Measurements from ENCODE around the gene FGF12. TPM values are rescaled to one million over a fixed set of nuclear protein-coding genes. Genes with fewer than 3 reads are reported as not detected.

The FGF12 gene
- total RNA-seq, 2 donors from 2014 or later = 1.5 TPM; not detected in 1

DNA sequence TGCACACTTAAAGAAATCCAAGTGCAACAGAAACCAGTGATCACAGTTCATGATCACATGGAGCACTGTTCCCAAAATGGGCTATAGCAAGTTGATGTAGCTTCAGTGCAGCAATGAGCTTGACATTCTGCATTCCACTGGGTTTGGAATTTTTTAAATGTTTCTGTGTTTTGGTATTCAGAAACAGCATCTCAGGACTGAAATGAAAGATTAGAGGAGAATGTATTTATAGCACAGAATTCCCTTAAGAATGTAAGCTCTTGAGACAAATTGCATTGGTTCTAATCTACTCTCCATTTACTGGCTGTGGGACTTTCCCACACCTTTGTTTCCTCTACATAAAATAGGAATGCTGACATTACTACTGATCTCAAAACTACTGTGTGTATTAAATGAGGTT lies 162.7 kb downstream of the FGF12 start:
- no peak overlapping the region for H3K27ac ChIP-seq
- no peak overlapping the region for H3K4me3 ChIP-seq
- H3K27me3 ChIP-seq (replicated peaks; ENCODE audit: insufficient read depth) = no peaks in the 10 kb centered on the region
- no peaks in the 10 kb centered on the region for H3K36me3 ChIP-seq
- no peaks in the 10 kb centered on the region for H3K9me3 ChIP-seq
- no peaks in the 10 kb centered on the region for H3K4me1 ChIP-seq (ENCODE audit: control insufficient read depth in 1 of 2, low read depth in 2 of 2)
- TF ChIP-seq, protein P1, sequence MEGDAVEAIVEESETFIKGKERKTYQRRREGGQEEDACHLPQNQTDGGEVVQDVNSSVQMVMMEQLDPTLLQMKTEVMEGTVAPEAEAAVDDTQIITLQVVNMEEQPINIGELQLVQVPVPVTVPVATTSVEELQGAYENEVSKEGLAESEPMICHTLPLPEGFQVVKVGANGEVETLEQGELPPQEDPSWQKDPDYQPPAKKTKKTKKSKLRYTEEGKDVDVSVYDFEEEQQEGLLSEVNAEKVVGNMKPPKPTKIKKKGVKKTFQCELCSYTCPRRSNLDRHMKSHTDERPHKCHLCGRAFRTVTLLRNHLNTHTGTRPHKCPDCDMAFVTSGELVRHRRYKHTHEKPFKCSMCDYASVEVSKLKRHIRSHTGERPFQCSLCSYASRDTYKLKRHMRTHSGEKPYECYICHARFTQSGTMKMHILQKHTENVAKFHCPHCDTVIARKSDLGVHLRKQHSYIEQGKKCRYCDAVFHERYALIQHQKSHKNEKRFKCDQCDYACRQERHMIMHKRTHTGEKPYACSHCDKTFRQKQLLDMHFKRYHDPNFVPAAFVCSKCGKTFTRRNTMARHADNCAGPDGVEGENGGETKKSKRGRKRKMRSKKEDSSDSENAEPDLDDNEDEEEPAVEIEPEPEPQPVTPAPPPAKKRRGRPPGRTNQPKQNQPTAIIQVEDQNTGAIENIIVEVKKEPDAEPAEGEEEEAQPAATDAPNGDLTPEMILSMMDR (IDR thresholded peaks at IDR 0.05) = no peak
- no peak for ATAC-seq (ENCODE audit: insufficient number of reproducible peaks, low FRiP score, low read depth)
- DNase-seq (ENCODE audit: low spot score) = no peak

DNA sequence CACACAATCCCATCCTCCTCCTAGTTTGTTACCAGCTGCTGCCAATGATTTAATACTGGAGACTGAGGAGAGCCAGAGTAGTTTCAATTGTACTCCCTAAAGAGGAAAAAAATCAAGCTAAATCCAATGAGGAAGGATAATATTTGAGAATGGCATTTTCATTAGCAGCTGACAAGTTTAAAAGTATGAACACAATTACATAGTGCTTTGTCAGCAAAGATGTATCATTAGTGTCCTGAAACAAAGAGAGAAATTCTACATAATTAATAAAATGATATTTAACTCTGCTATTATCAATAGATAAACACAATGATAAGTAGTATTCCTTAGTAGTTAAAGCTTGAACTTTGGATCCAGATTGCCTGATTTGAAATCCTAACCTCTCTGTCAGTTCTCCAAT lies 163.9 kb downstream of the FGF12 start:
- no peak for ATAC-seq (ENCODE audit: insufficient number of reproducible peaks, low FRiP score, low read depth)
- no peak overlapping the region for H3K27ac ChIP-seq
- TF ChIP-seq, protein P1 (IDR thresholded peaks at IDR 0.05) = no peak
- no peaks in the 10 kb centered on the region for H3K4me1 ChIP-seq (ENCODE audit: control insufficient read depth in 1 of 2, low read depth in 2 of 2)
- no peak overlapping the region for H3K4me3 ChIP-seq
- H3K36me3 ChIP-seq = no peaks in the 10 kb centered on the region
- no peaks in the 10 kb centered on the region for H3K9me3 ChIP-seq
- no peaks in the 10 kb centered on the region for H3K27me3 ChIP-seq (replicated peaks; ENCODE audit: insufficient read depth)
- no peak for DNase-seq (ENCODE audit: low spot score)

DNA sequence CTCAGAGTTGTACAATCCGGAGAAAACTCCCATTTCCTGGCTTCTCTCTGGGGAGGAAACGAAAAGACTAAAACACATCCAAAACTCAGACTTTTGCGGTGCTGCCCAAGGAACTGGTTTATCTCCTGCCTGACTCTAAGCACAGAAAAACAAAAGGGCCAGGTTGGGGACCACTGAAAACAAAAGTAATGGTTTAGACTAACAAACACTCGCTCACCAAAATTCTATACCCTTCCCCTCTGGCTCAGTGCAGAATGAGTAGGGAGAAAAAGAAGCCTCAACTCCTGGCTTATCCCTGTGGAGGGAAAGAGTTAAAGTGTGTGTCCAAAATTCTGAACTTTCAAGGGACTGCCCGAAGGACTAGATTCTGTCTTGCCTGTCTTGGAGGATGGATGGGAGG lies 173.6 kb downstream of the FGF12 start:
- Histone ChIP-seq H3K27me3 (replicated peaks; ENCODE audit: insufficient read depth) (no peaks in the 10 kb centered on the region), H3K27ac (no peak overlapping the region), H3K36me3 (no peaks in the 10 kb centered on the region), H3K4me3 (no peak overlapping the region), H3K4me1 (ENCODE audit: control insufficient read depth in 1 of 2, low read depth in 2 of 2) (no peaks in the 10 kb centered on the region), H3K9me3 (no peaks in the 10 kb centered on the region)
- DNase-seq (ENCODE audit: low spot score) (no peak), ATAC-seq (ENCODE audit: insufficient number of reproducible peaks, low FRiP score, low read depth) (no peak)
- TF ChIP-seq, protein P1 (IDR thresholded peaks at IDR 0.05) = no peak

DNA sequence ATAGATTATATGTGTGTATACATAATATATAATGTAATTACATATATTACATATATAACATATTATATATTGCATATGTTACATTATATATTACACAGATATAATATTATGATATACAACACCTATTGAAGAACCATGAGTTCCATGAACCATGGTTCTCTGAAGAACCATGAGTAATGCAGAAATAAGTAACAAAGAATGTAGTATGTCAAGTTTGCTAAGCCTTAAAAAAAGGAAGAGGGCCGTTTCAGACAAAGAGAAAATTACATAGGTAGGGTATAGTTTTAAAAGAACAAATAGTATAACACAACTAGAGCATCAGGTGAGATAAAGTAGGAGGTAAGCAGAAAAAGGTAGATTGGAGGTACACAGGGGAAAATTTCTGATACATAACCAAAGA lies 177.0 kb downstream of the FGF12 start:
- H3K4me3 ChIP-seq = no peak overlapping the region
- DNase-seq (ENCODE audit: low spot score) = no peak
- TF ChIP-seq, protein P1 (IDR thresholded peaks at IDR 0.05) = no peak
- no peaks in the 10 kb centered on the region for H3K36me3 ChIP-seq
- no peaks in the 10 kb centered on the region for H3K9me3 ChIP-seq
- no peaks in the 10 kb centered on the region for H3K27me3 ChIP-seq (replicated peaks; ENCODE audit: insufficient read depth)
- H3K4me1 ChIP-seq (ENCODE audit: control insufficient read depth in 1 of 2, low read depth in 2 of 2) = no peaks in the 10 kb centered on the region
- no peak for ATAC-seq (ENCODE audit: insufficient number of reproducible peaks, low FRiP score, low read depth)
- H3K27ac ChIP-seq = no peak overlapping the region

DNA sequence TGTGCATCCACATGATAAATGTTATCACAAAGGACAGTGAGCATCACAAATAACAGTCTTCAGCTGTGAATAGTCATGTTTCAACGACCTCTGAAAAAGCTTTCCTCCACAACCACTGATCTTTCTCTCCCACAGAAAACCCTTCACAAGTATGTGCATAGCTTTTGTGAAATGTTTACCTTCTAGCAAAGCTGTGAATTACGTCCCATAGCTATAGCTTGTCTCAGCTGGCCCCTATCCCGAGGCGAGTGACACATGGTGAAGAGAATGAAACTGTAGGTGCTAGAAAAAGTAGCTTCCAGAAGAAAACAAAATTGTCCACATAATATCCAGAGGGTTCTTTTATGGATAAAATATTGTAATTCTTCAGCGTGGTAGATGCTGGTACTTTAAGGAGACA lies 182.0 kb downstream of the FGF12 start:
- Histone ChIP-seq H3K4me1 (ENCODE audit: control insufficient read depth in 1 of 2, low read depth in 2 of 2) (no peaks in the 10 kb centered on the region), H3K9me3 (no peaks in the 10 kb centered on the region), H3K4me3 (no peak overlapping the region), H3K27me3 (replicated peaks; ENCODE audit: insufficient read depth) (no peaks in the 10 kb centered on the region), H3K36me3 (no peaks in the 10 kb centered on the region), H3K27ac (no peak overlapping the region)
- ATAC-seq (ENCODE audit: insufficient number of reproducible peaks, low FRiP score, low read depth) (no peak), DNase-seq (ENCODE audit: low spot score) (no peak)
- TF ChIP-seq, protein P1 (IDR thresholded peaks at IDR 0.05) = no peak

Measured in thoracic aorta (tissue), 2 donors.